Measurements from ENCODE around the gene PLEKHG2. TPM values are rescaled to one million over a fixed set of nuclear protein-coding genes. Genes with fewer than 3 reads are reported as not detected.
A peak's percentile ranks its signal among the peaks of the same experiment; 100 is the strongest.

The PLEKHG2 gene
- total and polyA plus RNA-seq, 9 of the 15 experiments (the other 6 are each of a cell fraction or from before 2014, with no cell fraction given) = 0.98 to 45.7 (median 9.8) TPM

GRCh38 chr19:39435499-39436349 lies 23.3 kb downstream of the PLEKHG2 start, which contains the start of gene RPS16 (continued):
- no peak for TF ChIP-seq ZNF318 (IDR thresholded peaks at IDR 0.05; ENCODE audit: borderline replicate concordance in 1 of 2, low read depth in 1 of 2)
- TF ChIP-seq ZNF408 (CRISPR knock-in tag; IDR thresholded peaks at IDR 0.05; ENCODE audit: low read depth) = no peak
- no peak for TF ChIP-seq DACH1 (IDR thresholded peaks at IDR 0.05; ENCODE audit: partially characterized antibody)
- TF ChIP-seq ZNF217 (CRISPR knock-in tag; IDR thresholded peaks at IDR 0.05) = no peak
- no peak for TF ChIP-seq TCF7L2 (IDR thresholded peaks at IDR 0.05; ENCODE audit: low read depth, low read length)
- TF ChIP-seq, protein P1, sequence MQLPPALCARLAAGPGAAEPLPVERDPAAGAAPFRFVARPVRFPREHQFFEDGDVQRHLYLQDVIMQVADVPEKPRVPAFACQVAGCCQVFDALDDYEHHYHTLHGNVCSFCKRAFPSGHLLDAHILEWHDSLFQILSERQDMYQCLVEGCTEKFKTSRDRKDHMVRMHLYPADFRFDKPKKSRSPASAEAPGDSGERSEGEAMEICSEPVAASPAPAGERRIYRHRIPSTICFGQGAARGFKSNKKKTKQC (CRISPR knock-in tag; IDR thresholded peaks at IDR 0.05) = peak; percentile 71
- TF ChIP-seq, protein P2, sequence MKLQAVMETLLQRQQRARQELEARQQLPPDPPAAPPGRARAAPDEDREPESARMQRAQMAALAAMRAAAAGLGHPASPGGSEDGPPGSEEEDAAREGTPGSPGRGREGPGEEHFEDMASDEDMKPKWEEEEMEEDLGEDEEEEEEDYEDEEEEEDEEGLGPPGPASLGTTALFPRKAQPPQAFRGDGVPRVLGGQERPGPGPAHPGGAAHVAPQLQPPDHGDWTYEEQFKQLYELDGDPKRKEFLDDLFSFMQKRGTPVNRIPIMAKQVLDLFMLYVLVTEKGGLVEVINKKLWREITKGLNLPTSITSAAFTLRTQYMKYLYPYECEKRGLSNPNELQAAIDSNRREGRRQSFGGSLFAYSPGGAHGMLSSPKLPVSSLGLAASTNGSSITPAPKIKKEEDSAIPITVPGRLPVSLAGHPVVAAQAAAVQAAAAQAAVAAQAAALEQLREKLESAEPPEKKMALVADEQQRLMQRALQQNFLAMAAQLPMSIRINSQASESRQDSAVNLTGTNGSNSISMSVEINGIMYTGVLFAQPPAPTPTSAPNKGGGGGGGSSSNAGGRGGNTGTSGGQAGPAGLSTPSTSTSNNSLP (IDR thresholded peaks at IDR 0.05; ENCODE audit: borderline replicate concordance, low read depth, low read length) = no peak
- no peak for TF ChIP-seq HLTF (IDR thresholded peaks at IDR 0.05)
- TF ChIP-seq ZNF384 (IDR thresholded peaks at IDR 0.05; ENCODE audit: low read depth, low read length) = no peak
- TF ChIP-seq BRD9 (IDR thresholded peaks at IDR 0.05; ENCODE audit: low read depth, partially characterized antibody) = no peak
- TF ChIP-seq POLR2B (IDR thresholded peaks at IDR 0.05; ENCODE audit: low read depth, partially characterized antibody) = peak; percentile 99
- TF ChIP-seq SMARCE1 (IDR thresholded peaks at IDR 0.05) = no peak
- TF ChIP-seq ZNF212 (CRISPR knock-in tag; IDR thresholded peaks at IDR 0.05) = no peak
- TF ChIP-seq TAF9B (IDR thresholded peaks at IDR 0.05; ENCODE audit: partially characterized antibody) = peak; percentile 97
- TF ChIP-seq ZEB2 (IDR thresholded peaks at IDR 0.05) = no peak
- no peak for TF ChIP-seq ZNF140 (CRISPR knock-in tag; IDR thresholded peaks at IDR 0.05)
- no peak for TF ChIP-seq DMBX1 (CRISPR knock-in tag; IDR thresholded peaks at IDR 0.05; ENCODE audit: borderline replicate concordance)
- peak; percentile 97 for TF ChIP-seq POLR2H (tag; IDR thresholded peaks at IDR 0.05; ENCODE audit: low read depth)
- no peak for TF ChIP-seq NCOA4 (IDR thresholded peaks at IDR 0.05; ENCODE audit: partially characterized antibody)
